NOMO-1 treated with dmso at 0.1 percent for 144 hours (cell line): Measurements from ENCODE around the gene PSME4.
"Not testable (repeated sequence)": the region's sequence is repeated elsewhere in the genome, so short reads cannot be mapped to it uniquely, and the experiment has no call there.

Source experiments
- DNase-seq: peaks from one replicate; lab custom pipeline; 2025; ENCODE audit not compliant: unreplicated experiment; lab: John Stamatoyannopoulos, UW

Gene PSME4

GRCh38 chr2:53848062-53848461 is 122.7 kb downstream of the PSME4 start:
- DNase-seq = peak; percentile 12

GRCh38 chr2:53843595-53843994 is 127.2 kb downstream of the PSME4 start:
- no peak for DNase-seq

GRCh38 chr2:53842891-53843290 is 127.9 kb downstream of the PSME4 start:
- no peak for DNase-seq

DNA sequence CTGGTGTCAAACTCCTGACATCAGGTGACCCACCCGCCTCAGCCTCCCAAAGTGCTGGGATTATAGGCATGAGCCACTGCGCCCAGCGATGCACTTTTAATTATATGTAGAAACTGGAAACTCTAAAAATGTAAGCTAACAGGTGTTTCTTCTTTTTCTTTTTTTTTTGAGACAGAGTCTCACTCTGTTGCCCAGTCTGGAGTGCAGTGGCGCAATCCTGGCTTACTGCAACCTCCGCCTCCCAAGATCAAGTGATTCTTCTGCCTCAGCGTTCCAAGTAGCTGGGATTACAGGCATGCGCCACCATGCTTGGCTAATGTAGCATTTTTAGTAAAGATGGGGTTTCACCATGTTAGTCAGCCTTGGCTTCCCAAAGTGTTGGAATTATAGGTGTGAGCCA is 129.1 kb downstream of the PSME4 start:
- not testable (repeated sequence) for DNase-seq

GRCh38 chr2:53840580-53840979 is 130.2 kb downstream of the PSME4 start:
- no peak for DNase-seq

DNA sequence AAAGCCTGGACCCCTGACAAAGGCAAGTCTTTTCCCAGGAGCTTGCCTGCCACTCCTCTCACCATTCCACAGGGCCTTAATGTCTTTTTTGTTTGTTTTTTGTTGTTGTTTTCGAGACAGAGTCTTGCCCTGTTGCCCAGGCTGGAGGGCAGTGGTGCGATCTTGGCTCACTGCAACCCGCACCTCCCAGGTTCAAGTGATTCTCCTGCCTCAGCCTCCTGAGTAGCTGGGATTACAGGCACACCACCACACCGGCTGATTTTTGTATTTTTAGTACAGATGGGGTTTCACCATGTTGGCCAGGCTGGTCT is 140.9 kb downstream of the PSME4 start:
- not testable (repeated sequence) for DNase-seq

- no peak for DNase-seq
Observed at GRCh38 chr2:53829273-53829979, 141.4 kb downstream of the PSME4 start.

DNA sequence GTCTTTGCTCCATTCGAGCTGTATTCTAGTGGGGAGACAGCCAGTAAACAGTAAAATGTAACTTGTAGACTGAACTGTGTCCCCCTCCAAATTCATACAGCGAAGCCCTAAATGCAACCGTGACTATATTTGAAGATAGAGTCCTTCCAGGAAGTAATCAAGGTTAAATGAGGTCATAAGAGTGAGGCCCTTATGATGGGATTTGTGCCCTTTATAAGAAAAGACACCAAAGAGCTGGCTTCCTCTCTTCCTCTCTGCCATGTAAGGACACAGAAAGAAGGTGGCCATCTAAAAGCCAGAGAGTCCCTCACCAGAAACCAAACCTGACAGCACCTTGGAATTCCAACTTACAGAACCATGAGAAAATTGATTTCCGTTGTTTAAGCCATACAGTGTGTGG is 142.5 kb downstream of the PSME4 start:
- no peak for DNase-seq

DNA sequence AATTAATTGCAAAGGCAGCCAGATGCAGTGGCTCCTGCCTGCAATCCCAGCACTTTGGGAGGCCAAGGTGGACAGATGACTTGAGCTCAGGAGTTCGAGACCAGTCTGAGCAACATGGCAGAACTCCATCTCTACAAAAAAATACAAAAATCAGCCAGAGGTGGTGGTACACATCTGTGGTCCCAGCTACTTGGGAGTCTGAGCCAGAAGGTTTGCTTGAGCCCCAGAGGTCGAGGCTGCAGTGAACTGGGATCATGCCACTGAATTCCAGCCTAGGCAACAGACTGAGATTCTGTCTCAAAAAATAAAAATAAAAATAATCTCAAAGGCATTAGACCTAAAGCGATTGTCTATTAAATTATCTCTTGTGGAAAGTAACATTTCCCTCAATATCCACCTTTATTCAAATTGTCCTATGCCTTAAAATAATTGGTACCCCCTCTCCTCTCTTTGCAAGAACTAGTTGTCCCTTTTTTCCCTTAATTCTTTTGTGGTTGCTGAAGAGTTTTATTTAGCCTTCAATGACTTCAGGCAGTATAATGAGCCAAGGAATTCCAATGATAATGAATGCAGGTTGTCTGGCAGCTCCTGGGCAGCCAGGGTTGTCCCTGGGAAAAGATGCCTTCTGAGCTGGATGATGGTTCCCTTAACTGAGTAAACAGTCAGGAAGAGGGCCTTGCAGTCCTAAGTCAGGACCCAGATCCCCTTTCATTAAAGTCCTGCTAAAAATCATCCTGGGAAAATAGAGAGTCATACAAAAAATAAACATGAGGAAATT is 143.2 kb downstream of the PSME4 start:
- no peak for DNase-seq

GRCh38 chr2:53826587-53827397 is 144.0 kb downstream of the PSME4 start:
- no peak for DNase-seq

DNA sequence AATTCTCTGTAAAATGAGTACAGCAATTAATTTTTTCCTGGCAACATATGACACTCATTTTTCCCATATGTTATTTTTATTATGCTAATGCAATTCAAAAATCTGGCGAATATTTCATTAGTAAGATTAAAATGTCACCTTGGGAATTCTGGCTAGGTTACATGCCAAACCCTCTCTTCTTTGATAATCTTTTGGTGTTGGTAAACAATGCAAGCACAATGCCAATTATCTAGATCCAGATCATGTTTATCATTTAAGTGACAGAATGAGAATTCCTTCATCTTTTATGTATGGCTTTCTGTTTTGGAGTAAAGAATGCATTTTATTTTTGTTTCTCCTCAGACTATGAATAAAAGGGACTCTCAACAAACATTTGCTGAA is 144.8 kb downstream of the PSME4 start:
- no peak for DNase-seq

GRCh38 chr2:53823639-53824038 is 147.2 kb downstream of the PSME4 start:
- not testable (repeated sequence) for DNase-seq

GRCh38 chr2:53821810-53822209 is 149.0 kb downstream of the PSME4 start:
- no peak for DNase-seq

GRCh38 chr2:53820711-53821110 is 150.1 kb downstream of the PSME4 start:
- DNase-seq = no peak

- DNase-seq = no peak
Observed at GRCh38 chr2:53820048-53820447, 150.7 kb downstream of the PSME4 start.

DNA sequence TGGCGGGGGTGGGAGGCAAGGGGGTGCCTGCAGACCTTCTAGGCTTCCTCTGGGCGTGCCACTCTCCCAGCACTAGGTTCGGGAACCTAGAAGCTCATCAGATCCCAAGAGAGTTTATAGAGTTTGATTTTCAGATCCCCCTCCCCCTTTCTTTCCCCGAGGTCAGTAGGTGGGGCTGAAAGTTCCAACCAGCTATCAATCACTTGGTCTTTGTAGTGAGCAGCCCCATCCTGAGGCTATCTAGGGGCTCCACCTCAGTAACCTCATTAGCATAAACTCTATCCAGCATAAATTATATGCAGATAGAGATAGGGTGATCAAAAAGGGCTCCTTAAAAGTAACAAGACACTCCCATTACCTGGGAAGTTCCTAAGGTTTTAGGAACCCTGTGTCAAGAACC is 151.2 kb downstream of the PSME4 start:
- no peak for DNase-seq

DNA sequence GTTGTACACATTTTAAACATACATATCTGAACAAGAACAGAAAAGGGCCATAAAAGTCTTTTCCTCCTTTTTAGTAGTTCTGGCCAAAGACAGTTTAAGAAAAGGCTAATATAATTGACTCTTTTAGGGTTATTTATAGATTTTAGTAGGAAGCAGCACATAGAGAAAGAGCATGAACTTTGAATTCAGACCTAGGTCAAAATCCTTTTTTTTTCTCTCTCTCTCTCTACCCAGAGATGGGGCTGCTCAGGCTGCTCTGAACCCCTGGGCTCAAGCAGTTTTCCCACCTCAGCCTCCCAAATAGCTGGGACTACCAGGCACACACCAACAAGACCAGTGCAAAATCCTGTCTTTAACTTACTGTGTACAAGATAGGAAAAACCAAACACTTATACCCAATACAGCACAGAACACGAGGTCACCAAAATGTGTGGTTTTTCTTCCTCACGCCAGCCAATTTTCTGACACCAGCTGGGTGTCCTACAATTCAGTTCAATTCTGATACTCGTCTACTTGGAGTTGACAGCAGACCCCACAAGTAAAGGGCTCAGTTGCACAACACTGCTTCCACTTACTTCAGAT is 151.8 kb downstream of the PSME4 start:
- no peak for DNase-seq
